Memory B cell (primary cell): ENCODE results near the gene DHRS3.

ENCODE experiments used
- ATAC-seq: fragments of 150-1000 bp; cut with Tn5 transposase; 2 replicates; pipeline ENCODE4 v1.10.0; 2021; ENCODE audit warnings: low read depth, mild to moderate bottlenecking, moderate library complexity
- DNase-seq, 2 donors: peaks; one replicate each; pipeline ENCODE4 v3.0.0; 2022; ENCODE audit warnings: low spot score in 2 of 2
- H3K27ac Mint-ChIP-seq: one replicate; pipeline ENCODE4 v1.8.0; 2022; ENCODE audit warnings: mild to moderate bottlenecking, moderate library complexity, mixed read lengths
- H3K27me3 Mint-ChIP-seq: one replicate; pipeline ENCODE4 v1.8.0; 2022; ENCODE audit warnings: mixed read lengths
- H3K36me3 Mint-ChIP-seq: one replicate; pipeline ENCODE4 v1.8.0; 2022; ENCODE audit warnings: mild to moderate bottlenecking, mixed read lengths
- H3K4me1 Mint-ChIP-seq: one replicate; pipeline ENCODE4 v1.8.0; 2022; ENCODE audit warnings: mixed read lengths
- H3K4me3 Mint-ChIP-seq: one replicate; pipeline ENCODE4 v1.8.0; 2022; ENCODE audit warnings: mild to moderate bottlenecking, moderate library complexity, mixed read lengths
- H3K9me3 Mint-ChIP-seq: one replicate; pipeline ENCODE4 v1.8.0; 2022; ENCODE audit warnings: mixed read lengths

The DHRS3 gene

GRCh38 chr1:12519693-12520364 lies 98.2 kb downstream of the DHRS3 start:
- DNase-seq (no peak), ATAC-seq (no peak)
- no peak overlapping the region for H3K27ac Mint-ChIP-seq
- no peak overlapping the region for H3K4me3 Mint-ChIP-seq
- H3K4me1 Mint-ChIP-seq, result no peaks in the 10 kb centered on the region
- H3K9me3 Mint-ChIP-seq, result peaks cover 1% of the 10 kb centered on the region
- peaks cover 4% of the 10 kb centered on the region for H3K27me3 Mint-ChIP-seq
- peaks cover 1% of the 10 kb centered on the region for H3K36me3 Mint-ChIP-seq

GRCh38 chr1:12518931-12519692 lies 98.9 kb downstream of the DHRS3 start:
- peaks cover under 1% of the 10 kb centered on the region for H3K9me3 Mint-ChIP-seq
- H3K4me3 Mint-ChIP-seq, result no peak overlapping the region
- H3K36me3 Mint-ChIP-seq, result peaks cover 1% of the 10 kb centered on the region
- H3K4me1 Mint-ChIP-seq, result no peaks in the 10 kb centered on the region
- peaks cover 4% of the 10 kb centered on the region for H3K27me3 Mint-ChIP-seq
- DNase-seq, result no peak
- no peak for ATAC-seq
- no peak overlapping the region for H3K27ac Mint-ChIP-seq
